Stimulated activated CD8-positive, alpha-beta memory T cell treated with anti-CD3 and anti-CD28 coated beads, Interleukin-7, amount 100 ng/mL, for 48 hours (primary cell): ENCODE results near the gene CAPN14.

Source experiments
- DNase-seq, 2 donors: peaks; one replicate each; pipeline ENCODE4 v3.0.0-alpha.2; 2020; ENCODE audit warnings: low read depth in 1 of 2; ENCODE audit errors: extremely low read depth in 1 of 2

CAPN14 gene

GRCh38 chr2:31217465-31218200, at the start of gene CAPN14:
TSS of gene CAPN14 (minus strand) at chr2:31217515. CDS start at chr2:31205447, 12,068 bp downstream.
- no peak for DNase-seq

DNA sequence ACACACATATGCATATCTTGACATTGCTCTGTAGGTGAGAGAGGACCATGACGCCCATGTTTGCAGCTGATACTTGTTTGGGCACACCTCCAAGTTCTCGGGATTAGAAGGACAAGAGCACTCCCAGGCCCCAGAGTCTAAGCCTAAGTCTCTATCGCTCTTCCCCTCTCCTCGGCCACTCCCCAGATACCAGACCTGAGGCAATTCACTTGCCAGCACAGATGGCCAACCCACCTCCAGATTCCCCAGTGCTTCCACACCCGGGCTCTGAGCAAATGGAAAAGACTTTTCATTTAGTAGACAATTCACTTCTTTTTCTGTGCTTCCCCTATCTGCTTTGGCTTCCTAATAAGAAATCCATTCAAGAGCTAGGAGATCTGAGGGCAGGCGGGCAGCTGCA, 49.5 kb upstream of the CAPN14 start:
- DNase-seq = no peak

DNA sequence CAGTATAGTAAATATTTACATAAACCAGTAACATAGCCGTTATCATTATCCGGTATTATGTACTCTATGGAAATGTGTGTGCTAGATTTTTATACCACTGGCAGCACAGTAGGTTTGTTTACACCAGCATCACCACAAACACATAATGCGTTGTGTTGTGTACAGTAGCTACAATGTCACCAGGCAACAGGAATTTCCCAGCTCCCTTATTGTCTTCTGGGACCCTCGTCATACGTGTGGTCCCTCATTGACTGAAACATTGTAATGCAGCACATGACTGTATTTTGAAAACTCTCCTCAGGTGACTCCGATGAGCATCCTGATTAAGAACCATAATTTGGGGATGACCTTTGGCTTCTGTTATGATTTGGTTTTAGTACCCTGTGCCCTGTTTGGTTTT, 47.9 kb upstream of the CAPN14 start:
- no peak for DNase-seq

DNA sequence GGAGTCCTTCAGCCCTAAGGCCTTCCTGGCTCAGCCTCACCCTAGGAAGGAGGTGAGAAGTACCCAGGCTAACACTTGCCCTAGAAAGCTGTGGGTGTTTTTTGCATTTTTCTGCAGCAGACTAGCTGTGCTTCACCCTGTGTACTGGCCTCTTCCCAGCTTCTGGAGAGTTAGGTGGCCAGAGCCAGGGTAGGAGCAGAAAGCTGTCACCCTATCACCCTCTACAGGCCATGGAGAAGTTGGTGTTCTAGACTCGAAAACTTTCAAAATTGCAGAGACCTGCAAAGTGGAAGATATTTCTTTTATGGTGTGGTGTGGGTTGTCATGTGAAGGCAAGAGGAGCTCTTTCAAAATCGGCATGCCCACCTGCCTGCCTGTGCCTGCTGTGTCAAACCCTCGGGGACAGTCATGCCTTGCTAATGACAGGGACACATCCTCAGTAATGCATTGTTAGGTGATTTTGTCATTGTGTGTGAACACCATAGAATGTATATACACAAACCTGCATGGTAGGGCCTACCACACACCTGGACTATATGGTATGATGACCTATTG, 46.4 kb upstream of the CAPN14 start:
- no peak for DNase-seq

DNA sequence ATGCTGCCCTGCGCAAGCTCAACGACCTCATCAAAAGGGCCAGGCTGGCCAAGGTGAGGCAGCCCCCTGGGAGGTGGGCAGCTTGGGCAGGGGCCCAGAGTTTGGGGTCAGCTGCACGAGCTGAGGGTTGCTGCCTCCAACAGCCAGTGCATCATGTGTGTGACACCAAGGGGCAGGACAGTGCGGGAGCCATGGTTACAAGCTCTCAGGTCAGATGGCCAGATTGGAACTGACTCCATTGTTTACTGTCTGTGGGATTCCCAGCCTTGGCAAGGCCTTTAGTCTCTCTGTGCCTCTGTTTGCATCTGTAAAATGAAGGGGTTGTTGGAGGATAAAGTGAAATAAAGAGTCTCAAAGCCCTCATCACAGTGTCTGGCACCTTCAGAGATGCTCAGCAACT, 43.6 kb upstream of the CAPN14 start:
- no peak for DNase-seq

DNA sequence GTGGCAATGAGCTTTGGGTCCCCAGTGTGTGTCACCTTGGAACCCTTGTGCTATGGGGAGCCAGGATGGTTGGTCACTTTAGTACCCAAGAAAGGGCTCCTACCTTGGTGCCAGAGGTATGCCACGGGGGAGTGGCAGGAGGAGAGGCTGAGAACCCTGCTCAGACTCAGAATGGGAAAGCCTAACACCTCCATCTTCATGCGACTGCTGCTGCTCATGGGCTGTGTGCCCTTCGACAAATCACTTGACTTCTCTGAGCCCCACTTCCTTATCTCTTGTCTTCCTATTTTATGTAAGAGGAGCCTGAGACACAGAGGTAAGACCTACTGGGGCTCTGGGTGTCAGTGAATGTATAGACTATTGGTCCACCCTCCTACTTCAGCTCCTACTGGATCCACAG, 41.8 kb upstream of the CAPN14 start:
- no peak for DNase-seq

- DNase-seq = no peak
Measured at GRCh38 chr2:31258351-31258750, 41.0 kb upstream of the CAPN14 start.

DNA sequence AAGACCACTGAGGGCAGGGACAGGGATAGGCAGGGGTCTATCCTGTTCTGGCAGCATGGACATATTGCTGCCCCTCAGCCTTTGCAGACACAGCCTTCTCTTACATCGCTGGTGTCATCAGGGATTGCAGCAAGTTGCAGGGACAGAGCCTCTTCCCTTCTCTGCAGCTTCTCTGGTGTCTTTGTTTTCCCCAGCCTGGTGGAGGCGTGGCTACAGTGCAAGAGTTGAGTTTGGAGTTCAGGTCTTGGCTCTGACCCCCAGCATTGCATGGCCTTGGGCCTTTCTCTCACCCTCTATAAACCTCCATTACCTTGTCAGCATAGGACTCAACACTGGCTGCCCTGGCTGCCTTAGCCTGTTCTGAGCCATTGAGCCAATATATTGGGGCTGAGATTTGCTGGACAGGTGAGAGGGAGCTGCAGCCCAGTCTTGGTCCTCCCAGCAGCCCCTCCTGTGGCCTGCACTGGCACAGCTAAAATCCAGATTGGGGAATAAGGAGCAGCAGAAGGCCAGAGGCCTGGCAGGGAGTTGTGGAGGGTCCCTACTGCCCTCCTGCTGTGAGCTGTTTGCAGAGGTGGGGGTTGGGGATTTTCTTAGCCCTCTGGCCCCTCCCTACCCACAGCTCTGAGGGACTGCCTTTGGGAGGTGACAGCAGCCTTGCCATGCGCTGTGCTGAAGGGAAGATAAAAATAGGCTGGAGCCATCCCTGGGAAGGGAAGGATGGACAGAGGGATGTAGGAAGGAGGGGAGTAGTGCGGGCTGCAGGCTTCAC, 39.5 kb upstream of the CAPN14 start:
- no peak for DNase-seq

- DNase-seq = no peak
Measured at GRCh38 chr2:31255911-31256571, 38.7 kb upstream of the CAPN14 start.

- no peak for DNase-seq
Measured at GRCh38 chr2:31254237-31255203, 37.2 kb upstream of the CAPN14 start.

DNA sequence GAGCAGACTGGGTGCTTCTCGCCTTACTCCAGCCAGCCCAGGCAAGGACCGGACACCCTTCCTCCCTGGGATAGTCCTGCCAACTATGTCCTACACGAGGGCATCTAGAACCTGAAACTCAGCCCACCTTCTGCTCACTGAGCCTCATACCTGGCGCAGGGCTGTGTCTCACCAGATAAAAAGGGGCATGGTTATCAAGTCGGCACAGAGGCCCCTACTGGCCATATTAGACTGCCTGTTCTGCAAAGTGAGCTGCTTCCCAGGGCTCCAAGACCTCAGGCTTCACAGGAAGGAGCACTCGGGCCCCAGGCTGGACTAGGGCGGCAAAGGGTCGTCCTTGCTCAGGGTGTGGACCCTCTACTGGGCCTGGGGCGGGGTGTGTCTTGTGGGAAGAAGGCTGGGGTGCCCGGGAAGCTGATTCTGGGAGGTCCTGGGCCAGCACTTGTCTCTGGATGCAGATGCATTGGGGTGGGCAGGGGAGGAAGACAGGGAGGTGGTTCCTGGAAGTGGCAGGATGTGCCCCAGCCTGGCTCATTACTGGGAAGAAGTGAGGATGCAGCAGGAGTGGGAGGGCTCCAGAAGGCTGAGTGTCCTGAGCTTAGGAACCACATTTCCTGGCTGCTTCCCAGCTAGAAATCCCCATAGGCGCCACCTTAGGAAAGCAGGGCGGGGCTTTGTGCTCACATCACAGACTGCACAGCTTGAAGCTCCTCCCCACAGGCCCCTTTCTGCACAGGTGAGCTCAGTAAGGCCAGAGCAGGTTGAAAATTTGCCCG, 36.2 kb upstream of the CAPN14 start:
- DNase-seq = no peak

- no peak for DNase-seq
Measured at GRCh38 chr2:31251851-31252250, 34.5 kb upstream of the CAPN14 start.

DNA sequence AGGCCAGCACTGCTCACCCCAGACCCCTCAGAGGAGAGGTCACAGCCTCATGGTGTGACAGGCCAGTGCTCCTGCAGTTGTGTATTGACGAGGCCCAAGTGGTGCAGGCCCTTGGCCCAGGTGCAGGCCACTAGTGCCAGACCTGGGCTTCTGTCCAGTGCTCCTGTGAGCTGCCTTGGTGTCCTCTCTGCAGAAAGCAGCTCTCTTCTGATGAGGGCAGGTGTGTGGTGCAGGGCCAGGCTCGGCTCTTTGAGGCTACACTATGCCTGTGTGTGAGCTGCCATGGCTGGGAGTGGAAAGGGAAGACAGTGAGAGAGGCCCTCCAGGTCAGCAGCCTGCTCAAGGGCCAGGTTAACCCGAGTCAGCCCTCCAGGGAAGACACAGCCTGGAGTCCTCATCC, 33.7 kb upstream of the CAPN14 start:
- DNase-seq = no peak

DNA sequence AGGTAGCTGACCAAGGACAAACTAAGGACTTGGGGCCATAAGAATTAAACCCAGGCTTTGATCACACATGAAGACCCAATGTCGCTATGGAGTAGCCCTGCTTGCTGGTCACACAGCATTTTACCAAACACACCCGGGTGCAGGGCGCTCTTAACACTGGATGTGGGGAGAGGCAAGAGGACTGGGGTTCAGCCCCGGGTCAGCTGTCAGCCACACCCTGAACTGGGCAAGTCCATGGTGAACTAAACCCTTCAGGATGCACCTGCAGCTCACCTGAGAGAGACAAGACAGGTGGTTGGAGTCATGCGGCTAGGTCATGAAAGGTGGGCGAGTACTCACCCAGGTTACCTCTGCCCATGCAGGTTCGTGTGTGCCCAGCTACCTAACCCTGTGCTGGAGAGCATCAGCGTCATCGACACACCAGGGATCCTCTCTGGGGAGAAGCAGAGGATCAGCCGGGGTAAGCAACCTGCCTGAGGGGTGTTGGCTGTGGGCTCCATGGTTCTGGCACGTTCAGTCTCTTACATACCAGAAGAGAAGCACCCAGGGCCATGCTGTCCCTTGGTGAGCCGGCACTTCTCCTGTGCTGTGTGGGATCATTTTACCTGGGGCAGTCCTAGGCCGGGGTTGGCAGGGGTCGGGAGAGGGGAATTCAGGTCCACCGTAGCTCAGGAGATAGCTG, 31.8 kb upstream of the CAPN14 start:
- no peak for DNase-seq

- DNase-seq = no peak
Measured at GRCh38 chr2:31248139-31248538, 30.8 kb upstream of the CAPN14 start.

- no peak for DNase-seq
Measured at GRCh38 chr2:31247711-31248110, 30.4 kb upstream of the CAPN14 start.

DNA sequence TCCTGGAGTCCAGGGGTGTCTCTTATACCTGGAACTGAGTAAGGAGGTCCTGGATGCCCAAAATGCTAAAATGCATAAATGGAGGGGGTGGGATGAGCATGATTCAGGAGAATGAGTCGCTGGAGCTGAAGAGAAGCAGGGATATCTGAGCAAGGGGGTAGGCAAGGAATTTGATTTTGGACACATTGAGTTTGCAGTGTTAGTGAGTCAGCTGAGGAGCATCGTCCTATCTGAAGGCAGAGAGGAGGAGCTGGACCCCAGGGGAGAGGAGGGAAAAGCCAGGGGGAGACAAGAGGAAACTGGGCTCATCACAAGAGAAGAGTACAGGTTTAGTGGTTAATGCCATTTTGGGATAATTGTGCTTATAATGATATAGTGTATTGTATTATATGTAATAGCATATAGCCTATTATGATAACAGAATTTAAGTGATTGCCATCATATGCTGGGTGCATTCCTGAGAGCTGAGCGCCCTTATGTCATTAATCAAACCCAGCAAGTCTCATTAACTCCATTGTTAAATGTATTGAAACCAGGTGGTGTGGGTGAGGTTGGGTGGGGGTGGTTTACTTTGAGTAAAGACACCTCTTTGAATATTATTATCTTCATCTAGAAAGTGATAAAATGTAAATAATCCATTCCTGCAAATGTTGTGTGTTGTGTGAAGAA, 29.0 kb upstream of the CAPN14 start:
- DNase-seq = no peak

DNA sequence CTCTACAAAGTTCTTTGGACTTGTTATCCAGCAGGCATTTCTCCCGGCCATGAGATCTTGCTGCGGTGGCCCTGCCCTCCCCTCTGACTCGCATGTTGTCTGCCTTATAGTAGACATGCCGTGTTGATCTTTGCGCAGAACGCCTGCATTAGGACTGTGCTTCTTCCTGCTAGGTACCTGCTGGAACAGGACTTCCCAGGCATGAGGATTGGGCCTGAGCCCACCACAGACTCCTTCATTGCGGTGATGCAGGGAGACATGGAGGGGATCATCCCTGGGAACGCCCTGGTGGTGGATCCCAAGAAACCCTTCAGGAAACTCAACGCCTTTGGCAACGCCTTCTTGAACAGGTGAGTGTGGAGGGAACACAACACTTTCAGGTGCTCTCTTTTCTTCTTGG, 26.8 kb upstream of the CAPN14 start:
- no peak for DNase-seq

GRCh38 chr2:31243053-31243452, 25.7 kb upstream of the CAPN14 start:
- DNase-seq = no peak
